A549 (cell line): Measurements from ENCODE around the gene UMAD1.

Source experiments
- CTCF ChIP-seq: fragments of >200 bp; sonication (Bioruptor Twin); formaldehyde crosslinking; IDR thresholded peaks from 3 replicates; pipeline ENCODE4 v1.5.1; 2016
- JUN ChIP-seq, 2 experiments: fragments of >200 bp; sonication (Bioruptor Twin); formaldehyde crosslinking; IDR thresholded peaks; 2 replicates in 1 of 2; 3 replicates in 1 of 2; pipeline ENCODE4 v1.6.1; 2016 to 2017
- SMC3 ChIP-seq: fragments of >200 bp; sonication (Bioruptor Twin); formaldehyde crosslinking; IDR thresholded peaks from 3 replicates; pipeline ENCODE4 v1.6.1; 2018; ENCODE audit warnings: inconsistent platforms
- TF ChIP-seq, protein P1 (sequence below): IDR thresholded peaks from 2 replicates; pipeline ENCODE4 v1.6.1; 2012

DNA sequence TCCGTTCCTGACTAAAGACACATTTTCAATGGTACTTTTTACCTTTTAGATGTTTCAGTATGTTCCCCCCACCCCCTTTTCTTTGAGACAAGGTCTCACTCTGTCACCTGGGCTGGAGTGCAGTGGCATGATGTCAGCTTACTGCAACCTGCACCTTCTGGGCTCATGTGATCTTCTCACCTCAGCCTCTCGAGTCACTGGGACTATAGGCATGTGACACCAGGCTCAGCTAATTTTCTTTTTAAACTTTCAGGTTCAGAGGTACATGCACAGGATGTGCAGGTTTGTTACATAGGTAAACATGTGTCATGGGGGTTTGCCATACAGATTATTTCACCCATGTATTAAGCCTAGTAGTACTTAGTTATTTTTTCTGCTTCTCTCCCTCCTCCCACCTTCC is 177.2 kb downstream of the UMAD1 start:
- TF ChIP-seq, protein P1, sequence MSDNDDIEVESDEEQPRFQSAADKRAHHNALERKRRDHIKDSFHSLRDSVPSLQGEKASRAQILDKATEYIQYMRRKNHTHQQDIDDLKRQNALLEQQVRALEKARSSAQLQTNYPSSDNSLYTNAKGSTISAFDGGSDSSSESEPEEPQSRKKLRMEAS: no peak
- no peak for TF ChIP-seq SMC3
- no peak for TF ChIP-seq JUN (IDR thresholded peaks at IDR 0.05)
- TF ChIP-seq CTCF: no peak
